GM12878 (cell line): ENCODE results near the gene NUDCD2. TPM values are rescaled to one million over a fixed set of nuclear protein-coding genes. Genes with fewer than 3 reads are reported as not detected.
"Not testable (repeated sequence)": the region's sequence is repeated elsewhere in the genome, so short reads cannot be mapped to it uniquely, and the experiment has no call there.

Experiments used
- ATAC-seq: fragments of 200-7000 bp; cut with Tn5 transposase; 3 replicates; pipeline ENCODE4 v1.9.1; 2020; ENCODE audit warnings: mild to moderate bottlenecking, moderate library complexity
- BruUV-seq: library from RNA; stranded (reverse); fragments of 400-500 nt; replicated peaks from 2 replicates; lab custom pipeline; 2021; lab: Mats Ljungman, UMichigan
- CTCF ChIA-PET: fragments of 300-600 bp; sonication (Branson Sonifier 250); formaldehyde crosslinking; extraction: SDS; loops from one replicate; lab custom pipeline; 2021; ENCODE audit warnings: inconsistent platforms; lab: Yijun Ruan, JAX
- POLR2A ChIA-PET: fragments of 350-600 bp; formaldehyde crosslinking; extraction: SDS; loops from one replicate; lab custom pipeline; 2021; ENCODE audit warnings: inconsistent platforms; lab: Charles Lee
- RAD21 ChIA-PET: fragments of 300-600 bp; sonication (Branson Sonifier 250); formaldehyde crosslinking; loops from one replicate; lab custom pipeline; 2023; ENCODE audit warnings: antibody characterized with exemption; ENCODE audit not compliant: unreplicated experiment; lab: Charles Lee
- SMC1A ChIA-PET: fragments of 300-600 bp; sonication (Branson Sonifier 250); formaldehyde crosslinking; loops from one replicate; lab custom pipeline; 2023; ENCODE audit not compliant: unreplicated experiment, uncharacterized antibody; lab: Charles Lee
- DNase-seq: peaks from one replicate; pipeline ENCODE4 v3.0.0-alpha.2; 2011; ENCODE audit warnings: low read depth, low spot score
- FAIRE-seq: peaks from 3 replicates; lab custom pipeline; 2011; peaks lifted over from hg19 to GRCh38; lab: Jason Lieb, UNC
- H2AFZ ChIP-seq: 2 replicates; pipeline ENCODE4 v1.6.0; 2011; ENCODE audit warnings: low read depth, low read length, control low read depth; ENCODE audit not compliant: control insufficient read depth
- H3K27ac ChIP-seq: 2 replicates; pipeline ENCODE4 v1.5.1; 2011; ENCODE audit warnings: control low read depth; ENCODE audit not compliant: control insufficient read depth, insufficient read depth
- H3K27me3 ChIP-seq, 2 experiments: replicated peaks in 1 of 2; 2 replicates each; pipeline versions ENCODE4 v1.6.0 to v1.6.1; 2011; ENCODE audit warnings: low read length in 1 of 2; ENCODE audit not compliant: control insufficient read depth in 2 of 2, insufficient read depth in 2 of 2
- H3K36me3 ChIP-seq, 2 experiments: 2 replicates each; pipeline ENCODE4 v1.5.1; 2011; ENCODE audit warnings: low read length in 1 of 2; ENCODE audit not compliant: control insufficient read depth in 2 of 2, insufficient read depth in 2 of 2
- H3K4me1 ChIP-seq: 2 replicates; pipeline ENCODE4 v1.6.1; 2011; ENCODE audit warnings: mild to moderate bottlenecking, low read length, moderate library complexity, mixed read lengths; ENCODE audit not compliant: control insufficient read depth, insufficient read depth
- H3K4me2 ChIP-seq: 2 replicates; pipeline ENCODE4 v1.6.0; 2011; ENCODE audit warnings: control low read depth; ENCODE audit not compliant: control insufficient read depth, insufficient read depth
- H3K4me3 ChIP-seq: fragments of 200-600 bp; sonication (generic); 2 replicates; pipeline ENCODE4 v1.5.1; 2016
- H3K79me2 ChIP-seq: 2 replicates; pipeline ENCODE4 v1.6.0; 2011; ENCODE audit warnings: low read length; ENCODE audit not compliant: control insufficient read depth, insufficient read depth
- H3K9ac ChIP-seq: 2 replicates; pipeline ENCODE4 v1.8.0; 2011; ENCODE audit warnings: low read length, control low read depth, mixed read lengths; ENCODE audit not compliant: control insufficient read depth, insufficient read depth
- H3K9me3 ChIP-seq: replicated peaks from 3 replicates; pipeline ENCODE4 v1.5.1; 2011; ENCODE audit warnings: mild to moderate bottlenecking, low read length; ENCODE audit not compliant: control insufficient read depth, insufficient read depth
- H4K20me1 ChIP-seq: 2 replicates; pipeline ENCODE4 v1.6.0; 2011; ENCODE audit not compliant: control insufficient read depth, insufficient read depth
- E4F1 ChIP-seq: fragments of 450-650 bp; IDR thresholded peaks from 2 replicates; pipeline ENCODE4 v1.6.1; 2018; ENCODE audit warnings: borderline replicate concordance, mild to moderate bottlenecking; ENCODE audit not compliant: partially characterized antibody
- KAT2A ChIP-seq: conservative IDR thresholded peaks from 2 replicates; pipeline ENCODE4 v1.6.1; 2011; ENCODE audit warnings: low read depth, low read length; ENCODE audit not compliant: control insufficient read depth
- MEF2A ChIP-seq: IDR thresholded peaks from 2 replicates; pipeline ENCODE4 v1.6.1; 2011; ENCODE audit warnings: low read depth, mild to moderate bottlenecking, low read length, moderate library complexity; ENCODE audit not compliant: insufficient read depth
- MXI1 ChIP-seq: fragments of 150-350 bp; IDR thresholded peaks from 2 replicates; pipeline ENCODE4 v1.6.1; 2011; ENCODE audit warnings: low read depth, mild to moderate bottlenecking, inconsistent platforms, low read length, improper control_type of control experiment
- NFIC ChIP-seq: IDR thresholded peaks from 2 replicates; pipeline ENCODE4 v1.6.1; 2012; ENCODE audit warnings: low read depth, mild to moderate bottlenecking, inconsistent platforms, low read length, moderate library complexity
- NFYA ChIP-seq: IDR thresholded peaks from 2 replicates; pipeline ENCODE4 v1.6.1; 2011; ENCODE audit warnings: low read depth, mild to moderate bottlenecking, low read length, improper control_type of control experiment, borderline replicate concordance
- NKRF ChIP-seq: fragments of 450-650 bp; conservative IDR thresholded peaks from 2 replicates; pipeline ENCODE4 v1.6.1; 2017; ENCODE audit warnings: mild to moderate bottlenecking, moderate library complexity
- POLR2A ChIP-seq: IDR thresholded peaks from 2 replicates; pipeline ENCODE4 v1.6.1; 2011; ENCODE audit warnings: low read depth, mild to moderate bottlenecking, low read length
- SKIL ChIP-seq: fragments of 450-650 bp; IDR thresholded peaks from 2 replicates; pipeline ENCODE4 v1.6.1; 2017; ENCODE audit warnings: mild to moderate bottlenecking, low read depth, inconsistent platforms; ENCODE audit not compliant: poor library complexity, severe bottlenecking
- SMARCA5 ChIP-seq: fragments of 450-650 bp; IDR thresholded peaks from 2 replicates; pipeline ENCODE4 v1.6.1; 2017; ENCODE audit warnings: mild to moderate bottlenecking
- ZBED1 ChIP-seq: IDR thresholded peaks from 2 replicates; pipeline ENCODE4 v1.6.1; 2016; ENCODE audit warnings: borderline replicate concordance
- ZSCAN29 ChIP-seq: fragments of 450-650 bp; IDR thresholded peaks from 2 replicates; pipeline ENCODE4 v1.6.1; 2017; ENCODE audit warnings: mild to moderate bottlenecking, moderate library complexity
- WGBS: methylation state at CpG from one replicate; pipeline ENCODE4 v1.1.6; 2016; ENCODE audit warnings: low lambda C conversion rate; ENCODE audit not compliant: insufficient replicate concordance, insufficient coverage; ENCODE audit errors: missing lambda C conversion rate; 5-methylcytosine and 5-hydroxymethylcytosine counted together
- in situ Hi-C: fragments of 300-500 bp; cut with MboI; formaldehyde crosslinking; loops from 9 replicates; pipeline ENCODE4 v1.14.3; 2018; ENCODE audit warnings: mixed read lengths
- intact Hi-C: fragments of 100-400 bp; cut with micrococcal nuclease; formaldehyde crosslinking; loops from one replicate; pipeline ENCODE4 v1.14.2; 2022; ENCODE audit not compliant: unreplicated experiment
- polyA plus RNA-seq, 11 experiments: library from polyadenylated mRNA; depleted of rRNA in 4 of 11; unstranded in 6 of 11; stranded (reverse) in 5 of 11; fragments of >200 nt; fragmentation: Nextera tagmentation in 4 of 11; fragmentation: Illumina TruSeq in 1 of 11; extraction: Ambion mirVana in 4 of 11; extraction: Trizol in 1 of 11; gene quantifications; 1 replicate in 1 of 11; 2 replicates in 10 of 11; pipeline versions ENCODE4 v1.2.1 to v1.2.3, GENCODE V29; 2011 to 2016; ENCODE audit warnings: inconsistent platforms in 2 of 11, missing spikeins in 2 of 11, low read depth in 1 of 11
- total RNA-seq, 4 experiments: library from RNA; depleted of rRNA in 3 of 4; stranded (reverse); fragments of >200 nt in 3 of 4; fragmentation: Illumina TruSeq in 1 of 4; extraction: Trizol in 1 of 4; gene quantifications; 2 replicates each; pipeline versions ENCODE4 v1.2.1 to v1.2.3, GENCODE V29; 2013 to 2021

The NUDCD2 gene
- total and polyA plus RNA-seq, 10 of the 15 experiments (the other 5 are each of a cell fraction or from before 2014, with no cell fraction given), result 9.1 to 133 (median 24.6) TPM

GRCh38 chr5:163424836-163425235 lies 35.1 kb downstream of the NUDCD2 start:
- CTCF ChIA-PET, result interaction anchor here (1.2 kb wide), 1 partner anchor 16 kb away, joined by 5 read pairs; no protein-coding TSS in a partner anchor
- WGBS, result 78% methylated on average over 1 of the region's 1 CpG
- no peak overlapping the region for H2AFZ ChIP-seq
- TF ChIP-seq SKIL (no peak), ZSCAN29 (no peak), E4F1 (no peak), NFYA (no peak), MXI1 (no peak), NFIC (no peak), POLR2A (no peak), ZBED1 (no peak), SMARCA5 (no peak), KAT2A (no peak), NKRF (no peak), MEF2A (no peak)
- TF ChIP-seq, all 136 proteins: peak for 0
- in situ Hi-C loops (no loop called here), intact Hi-C loops (no loop called here)
- SMC1A ChIA-PET, result interaction anchor here (0.5 to 1.0 kb wide), 2 partner anchors 11 to 16 kb away, joined by 4 read pairs; no protein-coding TSS in a partner anchor
- H3K4me2 ChIP-seq, result no peak overlapping the region
- no peak for ATAC-seq
- BruUV-seq, result no TSS peak
- RAD21 ChIA-PET, result interaction anchor here (1.7 kb wide), 1 partner anchor 16 kb away, joined by 3 read pairs; no protein-coding TSS in a partner anchor
- H3K9me3 ChIP-seq, result no peaks in the 10 kb centered on the region
- H4K20me1 ChIP-seq, result no peaks in the 10 kb centered on the region
- H3K9ac ChIP-seq, result no peak overlapping the region
- H3K36me3 ChIP-seq, result no peaks in the 10 kb centered on the region
- no peaks in the 10 kb centered on the region for H3K4me1 ChIP-seq
- H3K4me3 ChIP-seq, result no peak overlapping the region
- no peaks in the 10 kb centered on the region for H3K79me2 ChIP-seq
- no peaks in the 10 kb centered on the region for H3K27me3 ChIP-seq
- FAIRE-seq, result no peak
- no peak for DNase-seq
- no peak overlapping the region for H3K27ac ChIP-seq
- POLR2A ChIA-PET, result no interaction called here

GRCh38 chr5:163415673-163416072 lies 44.2 kb downstream of the NUDCD2 start:
- H3K9ac ChIP-seq, H3K27ac ChIP-seq, in situ Hi-C loops, H3K4me3 ChIP-seq, H3K4me2 ChIP-seq, POLR2A ChIA-PET, intact Hi-C loops, FAIRE-seq, H3K27me3 ChIP-seq, H4K20me1 ChIP-seq, H3K79me2 ChIP-seq, SMC1A ChIA-PET, H3K9me3 ChIP-seq, ATAC-seq, DNase-seq, BruUV-seq, RAD21 ChIA-PET, H3K4me1 ChIP-seq, H2AFZ ChIP-seq, H3K36me3 ChIP-seq: not testable (repeated sequence)
- 70% methylated on average over 15 of the region's 15 CpGs for WGBS
- CTCF ChIA-PET, result interaction anchor here (0.9 kb wide), 1 partner anchor 68 kb away, joined by 3 read pairs; no protein-coding TSS in a partner anchor
